H9 (cell line): ENCODE data around the gene R3HCC1L. TPM values are rescaled to one million over a fixed set of nuclear protein-coding genes. Genes with fewer than 3 reads are reported as not detected.

Experiments
- DNase-seq: peaks from one replicate; pipeline ENCODE4 v3.0.0-alpha.2; 2017
- H2AFZ ChIP-seq: one replicate; pipeline ENCODE4 v1.6.1; 2013; ENCODE audit warnings: mild to moderate bottlenecking, low read length, control low read depth, moderate library complexity
- H2AK5ac ChIP-seq: 2 replicates; pipeline ENCODE4 v1.6.1; 2013; ENCODE audit warnings: low read length, control low read depth, mixed read lengths; ENCODE audit not compliant: insufficient read length
- H2BK120ac ChIP-seq: one replicate; pipeline ENCODE4 v1.6.1; 2013; ENCODE audit warnings: low read depth, mild to moderate bottlenecking, low read length, control low read depth, inconsistent platforms; ENCODE audit not compliant: poor library complexity, severe bottlenecking
- H2BK12ac ChIP-seq: 2 replicates; pipeline ENCODE4 v1.6.1; 2013; ENCODE audit warnings: low read length, control low read depth, mixed read lengths, low read depth; ENCODE audit not compliant: insufficient read length
- H2BK15ac ChIP-seq: 2 replicates; pipeline ENCODE4 v1.6.1; 2013; ENCODE audit warnings: low read depth, low read length, control low read depth
- H2BK20ac ChIP-seq: one replicate; pipeline ENCODE4 v1.6.1; 2013; ENCODE audit warnings: low read depth, mild to moderate bottlenecking, low read length, control low read depth, inconsistent platforms; ENCODE audit not compliant: poor library complexity, severe bottlenecking
- H2BK5ac ChIP-seq: 2 replicates; pipeline ENCODE4 v1.6.1; 2013; ENCODE audit warnings: low read length, control low read depth, mixed read lengths; ENCODE audit not compliant: insufficient read length
- H3K14ac ChIP-seq: 2 replicates; pipeline ENCODE4 v1.6.1; 2013; ENCODE audit warnings: low read length, control low read depth; ENCODE audit not compliant: insufficient read depth
- H3K18ac ChIP-seq: 2 replicates; pipeline ENCODE4 v1.6.1; 2013; ENCODE audit warnings: low read depth, mild to moderate bottlenecking, mixed read lengths, low read length, control low read depth; ENCODE audit not compliant: insufficient read length
- H3K23ac ChIP-seq: 2 replicates; pipeline ENCODE4 v1.6.1; 2013; ENCODE audit warnings: low read length, control low read depth, mixed read lengths, low read depth; ENCODE audit not compliant: insufficient read length
- H3K23me2 ChIP-seq: 2 replicates; pipeline ENCODE4 v1.6.1; 2013; ENCODE audit warnings: low read depth, mild to moderate bottlenecking, mixed read lengths, low read length, control low read depth; ENCODE audit not compliant: insufficient read length, poor library complexity, severe bottlenecking
- H3K27ac ChIP-seq: 2 replicates; pipeline ENCODE4 v1.5.1; 2013; ENCODE audit warnings: low read length, control low read depth, mixed read lengths, low read depth; ENCODE audit not compliant: insufficient read length
- H3K27me3 ChIP-seq: 2 replicates; pipeline ENCODE4 v1.6.1; 2013; ENCODE audit warnings: low read length, control low read depth, inconsistent platforms; ENCODE audit not compliant: insufficient read depth
- H3K4ac ChIP-seq: 2 replicates; pipeline ENCODE4 v1.6.1; 2013; ENCODE audit warnings: low read depth, mild to moderate bottlenecking, control low read depth, inconsistent platforms, low read length, moderate library complexity
- H3K4me1 ChIP-seq: 2 replicates; pipeline ENCODE4 v1.6.1; 2013; ENCODE audit warnings: low read length, control low read depth, inconsistent platforms; ENCODE audit not compliant: insufficient read depth
- H3K4me2 ChIP-seq: 2 replicates; pipeline ENCODE4 v1.6.1; 2013; ENCODE audit warnings: low read length, control low read depth, mixed read lengths; ENCODE audit not compliant: insufficient read length, insufficient read depth
- H3K56ac ChIP-seq: 2 replicates; pipeline ENCODE4 v1.6.1; 2013; ENCODE audit warnings: low read depth, mild to moderate bottlenecking, mixed read lengths, low read length, control low read depth; ENCODE audit not compliant: insufficient read length
- H3K79me1 ChIP-seq: 2 replicates; pipeline ENCODE4 v1.6.1; 2013; ENCODE audit warnings: low read depth, mild to moderate bottlenecking, moderate library complexity, low read length, control low read depth, inconsistent platforms; ENCODE audit not compliant: insufficient read depth, poor library complexity, severe bottlenecking
- H3K79me2 ChIP-seq: 2 replicates; pipeline ENCODE4 v1.6.1; 2013; ENCODE audit warnings: low read length, control low read depth, inconsistent platforms; ENCODE audit not compliant: insufficient read depth
- H3K9ac ChIP-seq: 2 replicates; pipeline ENCODE4 v1.6.1; 2013; ENCODE audit warnings: low read length, control low read depth, mixed read lengths; ENCODE audit not compliant: insufficient read length; ENCODE audit errors: extremely low read depth
- H3K9me3 ChIP-seq: one replicate; pipeline ENCODE4 v1.6.1; 2013; ENCODE audit warnings: low read depth, low read length, inconsistent platforms; ENCODE audit not compliant: control insufficient read depth
- H3T11ph ChIP-seq: one replicate; pipeline ENCODE4 v1.6.1; 2013; ENCODE audit warnings: mild to moderate bottlenecking, low read length, control low read depth, inconsistent platforms
- H4K20me1 ChIP-seq: one replicate; pipeline ENCODE4 v1.6.1; 2013; ENCODE audit not compliant: control insufficient read depth, insufficient read length, insufficient read depth
- H4K5ac ChIP-seq: 2 replicates; pipeline ENCODE4 v1.6.1; 2013; ENCODE audit warnings: low read depth, mild to moderate bottlenecking, mixed read lengths, low read length, control low read depth; ENCODE audit not compliant: insufficient read length
- H4K8ac ChIP-seq: replicated peaks from 2 replicates; pipeline ENCODE4 v1.6.1; 2013; ENCODE audit warnings: low read length, control low read depth, mixed read lengths, low read depth; ENCODE audit not compliant: insufficient read length
- H4K91ac ChIP-seq: 2 replicates; pipeline ENCODE4 v1.6.1; 2013; ENCODE audit warnings: low read depth, mild to moderate bottlenecking, moderate library complexity, mixed read lengths, low read length, control low read depth; ENCODE audit not compliant: insufficient read length
- H3K27ac Mint-ChIP-seq, 3 experiments: 2 replicates in 2 of 3; 3 replicates in 1 of 3; pipeline ENCODE4 v1.8.0; 2020 to 2021; ENCODE audit warnings: mixed read lengths in 3 of 3, mild to moderate bottlenecking in 1 of 3, moderate library complexity in 1 of 3
- H3K27me3 Mint-ChIP-seq: 2 replicates; pipeline ENCODE4 v1.8.0; 2021; ENCODE audit warnings: low read depth, mild to moderate bottlenecking, moderate library complexity, mixed read lengths
- H3K36me3 Mint-ChIP-seq, 3 experiments: 2 replicates in 2 of 3; 3 replicates in 1 of 3; pipeline ENCODE4 v1.8.0; 2020 to 2021; ENCODE audit warnings: low read depth in 3 of 3, mixed read lengths in 3 of 3; ENCODE audit not compliant: insufficient read depth in 1 of 3
- H3K4me1 Mint-ChIP-seq, 2 experiments: 2 replicates each; pipeline ENCODE4 v1.8.0; 2020; ENCODE audit warnings: mixed read lengths in 2 of 2
- H3K4me3 Mint-ChIP-seq, 2 experiments: 2 replicates in 1 of 2; 3 replicates in 1 of 2; pipeline ENCODE4 v1.8.0; 2020 to 2021; ENCODE audit warnings: mild to moderate bottlenecking in 2 of 2, mixed read lengths in 2 of 2, moderate library complexity in 1 of 2
- H3K9me3 Mint-ChIP-seq, 2 experiments: 2 replicates in 1 of 2; 3 replicates in 1 of 2; pipeline ENCODE4 v1.8.0; 2020; ENCODE audit warnings: mild to moderate bottlenecking in 2 of 2, mixed read lengths in 2 of 2, moderate library complexity in 1 of 2
- WGBS: extraction: QIAGEN DNeasy Blood & Tissue Kit; methylation state at CpG from one replicate; pipeline ENCODE4 v1.1.7; 2013; ENCODE audit warnings: missing lambda C conversion rate, low lambda C conversion rate, mixed read lengths; ENCODE audit not compliant: insufficient read length; ENCODE audit errors: extremely low coverage; 5-methylcytosine and 5-hydroxymethylcytosine counted together
- total RNA-seq: library from RNA; stranded (reverse); gene quantifications from 2 replicates; pipeline ENCODE4 v1.2.1, GENCODE V29; 2021
- TF ChIP-seq, protein P1 (sequence below): fragments of 200-600 bp; sonication (generic); conservative IDR thresholded peaks from 3 replicates; pipeline ENCODE4 v1.8.0; 2021; ENCODE audit warnings: antibody characterized with exemption, mild to moderate bottlenecking

The R3HCC1L gene
- total RNA-seq, 1 experiment from 2014 or later, result 18.5 TPM

DNA sequence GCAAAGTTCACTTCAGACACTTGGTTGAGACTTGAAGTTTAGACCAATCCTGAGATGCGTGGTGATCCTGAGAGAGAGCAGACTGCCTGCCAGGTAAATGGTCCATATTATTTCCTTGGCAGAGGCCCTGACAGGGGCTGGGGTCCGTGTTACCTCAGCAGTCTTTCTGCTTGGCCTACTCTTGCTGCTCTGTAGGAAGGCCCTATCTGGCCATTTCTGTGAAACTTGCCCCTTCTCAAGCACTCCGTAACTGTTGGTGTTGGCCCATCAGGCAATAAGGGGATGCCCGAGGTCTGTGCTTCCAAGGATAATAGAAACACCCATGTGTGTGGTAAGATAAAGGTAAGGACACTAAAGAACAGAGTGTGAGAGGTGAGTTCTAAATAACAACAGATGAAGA is 113.6 kb downstream of the R3HCC1L start:
- WGBS, result no CpG with 5 or more reads among the region's 4 CpGs

More for the DNA sequence above, 113.6 kb downstream of the R3HCC1L start:
- Histone ChIP-seq H3K9ac (no peak overlapping the region), H3K23me2 (no peaks in the 10 kb centered on the region), H3K56ac (no peak overlapping the region), H2AFZ (no peak overlapping the region), H4K5ac (no peak overlapping the region), H2AK5ac (no peak overlapping the region), H2BK12ac (no peak overlapping the region), H4K8ac (no peak overlapping the region), H3K18ac (no peak overlapping the region), H3K23ac (no peak overlapping the region), H3K79me1 (no peaks in the 10 kb centered on the region), H3K27ac (no peak overlapping the region), H4K91ac (no peak overlapping the region), H3K27me3 (no peaks in the 10 kb centered on the region), H3K4me1 (no peaks in the 10 kb centered on the region), H3T11ph (no peak overlapping the region), H2BK20ac (no peak overlapping the region), H3K79me2 (no peaks in the 10 kb centered on the region), H2BK15ac (no peak overlapping the region), H3K4me2 (no peak overlapping the region), H3K14ac (no peak overlapping the region), H2BK5ac (no peak overlapping the region), H3K4ac (no peak overlapping the region), H3K9me3 (no peaks in the 10 kb centered on the region), H2BK120ac (no peak overlapping the region), H4K20me1 (no peaks in the 10 kb centered on the region)
- TF ChIP-seq, protein P1, sequence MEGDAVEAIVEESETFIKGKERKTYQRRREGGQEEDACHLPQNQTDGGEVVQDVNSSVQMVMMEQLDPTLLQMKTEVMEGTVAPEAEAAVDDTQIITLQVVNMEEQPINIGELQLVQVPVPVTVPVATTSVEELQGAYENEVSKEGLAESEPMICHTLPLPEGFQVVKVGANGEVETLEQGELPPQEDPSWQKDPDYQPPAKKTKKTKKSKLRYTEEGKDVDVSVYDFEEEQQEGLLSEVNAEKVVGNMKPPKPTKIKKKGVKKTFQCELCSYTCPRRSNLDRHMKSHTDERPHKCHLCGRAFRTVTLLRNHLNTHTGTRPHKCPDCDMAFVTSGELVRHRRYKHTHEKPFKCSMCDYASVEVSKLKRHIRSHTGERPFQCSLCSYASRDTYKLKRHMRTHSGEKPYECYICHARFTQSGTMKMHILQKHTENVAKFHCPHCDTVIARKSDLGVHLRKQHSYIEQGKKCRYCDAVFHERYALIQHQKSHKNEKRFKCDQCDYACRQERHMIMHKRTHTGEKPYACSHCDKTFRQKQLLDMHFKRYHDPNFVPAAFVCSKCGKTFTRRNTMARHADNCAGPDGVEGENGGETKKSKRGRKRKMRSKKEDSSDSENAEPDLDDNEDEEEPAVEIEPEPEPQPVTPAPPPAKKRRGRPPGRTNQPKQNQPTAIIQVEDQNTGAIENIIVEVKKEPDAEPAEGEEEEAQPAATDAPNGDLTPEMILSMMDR, result no peak
- Mint-ChIP-seq H3K4me3 (no peak overlapping the region), H3K27ac (no peak overlapping the region; a peak in 1 of 7 replicates), H3K36me3 (peaks cover 3 to 27% (median 14%) of the 10 kb centered on the region in 3 experiments; a peak in 6 of 7 replicates), H3K9me3 (no peaks in the 10 kb centered on the region), H3K4me1 (peaks cover 10 to 16% of the 10 kb centered on the region in 2 experiments), H3K27me3 (no peaks in the 10 kb centered on the region)
- no peak for DNase-seq
